NCI-H1694 (cell line): Measurements from ENCODE around the gene RFXANK.

Experiments used
- DNase-seq: peaks from one replicate; lab custom pipeline; 2025; lab: John Stamatoyannopoulos, UW

The RFXANK gene

DNA sequence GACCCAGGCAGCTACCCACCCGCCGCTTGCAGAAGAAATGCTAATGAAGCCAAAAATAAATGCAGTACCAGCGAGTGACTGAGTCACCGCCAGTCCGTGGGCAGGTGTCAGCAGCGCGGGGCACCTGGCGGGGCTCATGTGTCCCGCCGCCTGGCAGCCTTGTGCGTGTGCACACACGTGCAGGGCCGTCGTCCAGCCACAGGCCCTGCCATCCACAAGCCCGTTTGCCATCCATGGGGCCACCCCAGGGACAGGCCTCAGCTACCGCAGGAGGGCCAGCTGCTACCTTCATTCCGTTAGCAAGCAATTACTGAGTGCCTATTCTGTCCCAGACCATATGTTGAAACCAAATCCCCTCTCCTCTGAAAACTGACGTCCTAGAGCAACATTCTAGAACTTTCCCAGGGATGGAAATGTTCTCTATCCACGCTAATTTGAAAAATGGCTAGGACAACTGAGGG is 40.2 kb downstream of the RFXANK start:
- peak; percentile 26 for DNase-seq

DNA sequence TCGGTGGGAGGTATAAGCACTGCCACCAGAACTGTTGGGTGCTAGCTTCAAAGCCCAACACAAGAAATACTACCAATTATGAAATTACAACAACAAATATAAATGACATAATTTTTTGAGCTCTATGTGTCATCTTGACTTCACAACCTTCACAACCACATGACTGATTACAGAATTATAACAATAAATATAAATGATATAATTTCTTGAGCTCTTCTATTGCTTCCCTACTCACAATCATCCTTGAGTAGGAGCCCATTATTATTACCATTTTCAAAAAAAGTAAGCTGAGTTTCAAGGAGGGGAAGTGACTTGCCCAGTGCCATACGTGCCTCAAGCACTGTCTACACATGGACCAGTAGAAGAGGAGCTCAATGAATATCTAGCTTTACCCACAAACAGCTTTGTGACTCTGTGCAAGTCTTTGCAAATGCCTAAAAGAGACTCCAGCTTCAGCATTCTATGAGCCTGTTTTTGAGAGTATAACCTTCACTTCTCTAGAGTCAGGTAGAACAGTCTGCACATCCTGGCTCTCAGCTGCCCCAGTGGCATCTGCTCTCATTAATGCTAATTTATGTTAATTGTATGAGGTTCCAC is 42.3 kb downstream of the RFXANK start:
- no peak for DNase-seq

DNA sequence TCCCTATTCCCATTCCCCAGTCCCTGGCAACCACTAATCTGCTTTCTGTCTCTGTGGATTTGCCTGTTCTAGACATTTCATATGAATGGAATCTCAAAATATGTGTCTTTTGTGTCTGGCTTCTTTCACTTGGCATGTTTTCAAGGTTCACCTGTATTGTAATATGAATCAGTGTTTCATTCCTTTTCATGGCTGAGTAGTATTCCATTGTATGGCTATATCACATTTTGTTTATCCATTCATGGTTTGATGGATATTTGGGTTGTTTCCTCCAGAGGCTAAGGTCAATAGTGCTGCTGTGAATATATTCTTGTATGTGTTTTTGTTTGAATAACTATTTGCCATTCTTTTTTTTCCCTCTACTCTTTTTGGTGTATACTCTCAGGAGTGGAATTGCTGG is 44.1 kb downstream of the RFXANK start:
- no peak for DNase-seq

DNA sequence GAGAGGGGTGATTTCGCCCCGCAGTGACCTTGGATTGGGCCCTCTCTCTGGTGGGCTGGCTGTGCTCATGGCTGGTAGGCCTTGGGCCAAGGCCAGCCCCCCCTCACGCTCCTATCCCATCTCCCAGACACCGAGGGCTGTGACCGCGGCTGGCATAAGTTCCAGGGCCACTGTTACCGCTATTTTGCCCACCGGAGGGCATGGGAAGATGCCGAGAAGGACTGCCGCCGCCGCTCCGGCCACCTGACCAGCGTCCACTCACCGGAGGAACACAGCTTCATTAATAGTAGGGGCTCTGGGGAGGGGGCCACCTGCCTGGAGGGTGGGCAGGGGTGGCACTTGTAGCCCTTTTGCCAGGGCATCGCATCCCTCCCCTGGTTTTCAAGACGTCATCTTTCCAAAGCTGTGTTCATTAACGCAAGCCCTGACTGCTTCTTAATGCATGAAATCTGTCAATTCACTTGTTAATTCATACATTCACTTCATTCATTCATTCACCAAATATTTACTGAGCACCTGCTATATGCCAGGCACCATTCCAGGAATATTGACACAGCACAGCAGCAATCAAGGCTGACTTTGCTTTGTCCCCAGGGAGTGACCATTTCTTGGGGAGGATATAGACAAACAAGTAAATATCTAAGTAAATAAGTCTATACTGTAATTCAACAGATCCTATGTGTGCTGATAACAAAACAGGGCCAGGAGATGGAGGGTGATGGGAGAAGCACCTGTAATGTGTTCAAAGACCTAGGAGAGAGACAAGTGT is 46.3 kb downstream of the RFXANK start:
- DNase-seq, result no peak

DNA sequence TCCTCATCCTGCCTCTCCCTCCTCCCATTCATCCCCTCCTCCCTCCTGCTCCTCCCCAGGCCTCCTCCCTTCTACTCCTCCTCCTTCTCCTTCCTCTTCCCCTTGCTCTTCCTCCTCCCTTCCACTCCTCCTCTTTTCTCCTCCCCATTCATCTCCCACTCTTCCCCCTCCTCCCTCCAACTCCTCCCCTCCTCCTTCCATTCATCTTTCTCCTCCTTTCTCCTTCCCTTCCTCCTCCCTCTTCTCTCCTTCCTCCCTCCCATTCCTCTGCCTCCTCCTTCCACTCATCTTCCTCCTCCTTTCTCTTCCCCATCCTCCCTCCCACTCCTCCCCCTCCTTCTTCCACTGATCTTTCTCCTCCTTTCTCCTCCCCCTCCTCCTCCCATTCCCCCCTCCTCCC is 47.6 kb downstream of the RFXANK start:
- no peak for DNase-seq

DNA sequence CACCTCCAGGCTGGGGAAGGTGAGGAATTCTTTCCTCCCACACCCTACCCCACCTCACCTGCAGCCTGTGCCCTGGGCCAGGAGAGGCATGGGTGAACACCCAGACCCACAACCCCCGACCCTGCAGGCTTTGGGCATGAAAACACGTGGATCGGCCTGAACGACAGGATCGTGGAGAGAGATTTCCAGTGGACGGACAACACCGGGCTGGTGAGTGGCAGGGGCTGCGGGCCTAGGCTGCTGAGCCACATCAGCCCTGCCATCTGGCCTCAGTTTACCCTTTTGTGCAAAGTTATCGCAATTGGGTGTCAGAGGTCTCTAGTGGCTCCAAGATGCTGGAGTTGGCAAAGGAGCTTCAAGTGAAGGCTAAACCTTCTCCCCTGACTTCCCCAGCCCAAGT is 48.4 kb downstream of the RFXANK start:
- DNase-seq, result no peak

DNA sequence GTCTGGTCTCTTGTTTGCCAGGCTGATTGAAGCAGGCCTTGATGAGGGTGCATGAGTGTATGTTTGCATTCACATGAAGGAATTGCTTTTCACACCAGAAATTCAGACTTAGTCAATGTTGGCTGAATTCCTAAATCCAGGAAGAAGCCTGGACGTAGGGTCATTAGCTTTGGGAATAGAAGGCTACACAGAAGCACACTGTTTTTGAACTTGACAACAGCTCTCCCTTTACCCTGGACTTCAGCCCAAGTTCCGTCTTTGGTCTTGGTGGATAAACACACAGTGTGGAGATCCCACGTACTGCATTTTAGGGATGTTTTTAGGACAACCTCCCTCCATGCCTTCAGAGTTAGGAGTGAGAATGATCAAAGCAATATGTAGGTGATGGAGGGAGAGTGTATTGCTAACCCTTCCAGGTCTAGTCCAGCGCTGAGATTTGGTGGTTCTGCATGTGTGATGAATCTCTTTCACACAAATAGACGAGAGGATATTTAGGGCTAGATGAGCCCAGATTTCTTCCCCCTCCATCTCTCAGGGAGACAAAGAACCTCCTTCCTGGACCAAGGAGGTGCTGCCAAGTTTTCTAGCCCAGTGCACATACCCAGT is 58.2 kb downstream of the RFXANK start:
- no peak for DNase-seq
